HG02623 (cell line): ENCODE results near the gene AKAP3.

Experiments
- ATAC-seq: cut with Tn5 transposase; IDR thresholded peaks from one replicate; pipeline ENCODE4 v1.9.1; 2021; ENCODE audit warnings: moderate library complexity; ENCODE audit not compliant: unreplicated experiment

The AKAP3 gene

DNA sequence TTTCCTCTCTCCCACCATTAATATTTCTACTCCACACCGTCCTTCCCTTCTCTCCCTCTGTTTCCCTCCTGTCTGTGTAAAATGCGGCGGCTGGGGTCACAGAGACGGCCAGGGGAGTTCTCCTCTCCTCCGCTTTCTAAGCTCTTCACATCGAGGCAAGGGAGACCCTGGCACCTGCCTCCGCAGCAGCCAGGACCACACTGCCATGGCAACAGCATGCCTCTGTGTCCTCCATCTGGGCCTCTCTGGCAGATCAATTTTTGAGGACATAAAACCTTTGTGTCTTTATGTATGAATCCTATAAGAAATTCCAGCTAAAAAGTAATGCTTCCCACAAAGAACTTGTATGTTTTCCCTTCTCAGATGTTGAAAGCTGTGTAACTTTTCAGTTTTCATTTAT lies 45.4 kb downstream of the AKAP3 start:
- ATAC-seq, result no peak

DNA sequence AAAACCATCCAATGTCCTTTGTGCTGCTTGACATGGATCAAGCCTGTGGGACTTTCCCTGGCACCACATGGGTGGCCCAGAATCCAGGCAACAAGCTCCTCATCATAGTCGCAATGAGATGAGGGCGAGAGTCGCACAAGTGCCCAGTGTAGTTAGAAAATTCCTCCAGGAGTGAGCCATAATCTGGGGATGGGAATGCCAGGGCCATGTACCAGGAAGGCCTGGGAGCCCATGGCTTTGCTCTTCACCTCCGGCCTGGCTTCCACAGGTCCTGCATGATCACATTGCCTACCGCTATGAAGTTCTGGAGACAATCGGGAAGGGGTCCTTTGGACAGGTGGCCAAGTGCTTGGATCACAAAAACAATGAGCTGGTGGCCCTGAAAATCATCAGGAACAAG lies 53.0 kb downstream of the AKAP3 start:
- ATAC-seq, result no peak

DNA sequence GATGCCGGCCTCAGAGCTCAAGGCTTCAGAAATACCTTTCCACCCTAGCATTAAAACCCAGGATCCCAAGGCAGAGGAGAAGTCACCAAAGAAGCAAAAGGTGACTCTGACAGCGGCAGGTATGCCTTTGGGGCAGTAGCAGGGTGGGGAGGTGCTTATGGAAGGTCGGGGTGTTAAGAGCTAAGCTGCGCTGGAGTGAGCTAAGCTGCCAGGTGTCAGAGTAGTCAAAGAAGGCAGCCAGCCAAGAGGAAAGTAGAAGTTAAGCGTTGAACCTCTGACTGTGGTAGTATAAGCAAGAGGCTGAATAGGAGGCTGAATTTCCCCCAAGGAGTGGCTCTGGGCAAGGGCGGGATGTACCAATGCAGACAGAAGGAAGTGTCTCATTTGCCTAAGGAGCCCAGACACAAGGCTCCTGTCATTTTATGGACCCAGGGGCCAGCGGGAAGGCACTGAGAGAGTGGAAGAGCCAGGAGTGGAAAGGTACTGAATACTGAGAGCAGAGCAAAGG lies 57.6 kb downstream of the AKAP3 start:
- ATAC-seq, result no peak

DNA sequence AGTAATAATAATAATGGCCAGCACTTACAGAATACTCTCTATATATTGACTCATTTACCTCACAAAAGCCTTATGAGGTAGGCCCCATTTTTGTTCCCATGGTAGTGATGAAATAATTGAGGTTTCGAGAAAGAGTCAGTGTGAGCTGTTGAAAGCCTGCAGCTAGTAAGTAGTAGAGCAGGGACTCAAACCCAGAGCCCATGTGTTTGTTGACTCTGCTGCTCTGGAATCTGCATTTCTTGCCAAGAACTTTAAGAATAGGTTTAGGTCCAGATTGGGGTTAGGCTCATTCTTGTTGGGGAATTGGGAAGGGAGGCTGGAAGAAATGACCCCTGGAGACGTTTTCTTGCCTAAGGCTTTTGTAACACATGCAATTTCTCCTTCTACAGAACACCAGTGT lies 58.9 kb downstream of the AKAP3 start:
- ATAC-seq, result no peak

DNA sequence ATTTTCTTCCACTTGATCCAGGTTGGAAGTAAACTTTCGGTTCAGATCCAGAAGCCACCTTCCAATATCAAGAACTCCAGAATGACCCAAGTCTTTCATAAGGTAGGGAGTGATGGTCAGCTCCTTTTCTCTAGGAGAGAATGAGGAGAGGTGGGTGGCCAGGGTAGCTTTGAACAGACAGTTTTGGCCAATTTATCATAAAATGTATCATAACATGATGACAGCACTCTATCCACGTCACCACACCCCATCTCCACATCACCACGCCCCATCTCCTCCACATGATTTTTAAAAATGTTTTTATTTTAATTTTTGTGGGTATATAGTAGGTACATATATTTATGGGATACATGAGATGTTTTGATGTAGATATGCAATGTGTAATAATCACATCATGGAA lies 59.9 kb downstream of the AKAP3 start:
- no peak for ATAC-seq

DNA sequence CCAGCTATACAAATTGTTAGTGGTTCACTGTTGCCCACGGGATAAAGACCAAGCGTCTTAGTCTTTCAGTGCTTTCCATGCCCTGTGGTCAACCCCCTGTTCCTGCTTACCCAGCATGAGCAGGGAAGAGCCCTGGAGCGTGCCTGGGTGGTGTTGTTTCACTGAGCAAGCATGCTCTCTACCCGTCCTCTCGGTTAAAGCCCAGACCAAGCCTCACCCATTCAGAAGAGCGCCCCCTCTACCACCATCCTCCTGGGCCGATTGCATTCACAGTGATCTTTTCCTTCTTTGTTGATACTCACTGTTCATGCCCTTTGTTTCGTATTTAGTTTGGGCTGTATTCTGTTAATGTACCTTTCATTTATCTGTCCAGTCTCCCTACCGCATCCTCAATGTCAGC lies 61.7 kb downstream of the AKAP3 start:
- no peak for ATAC-seq

DNA sequence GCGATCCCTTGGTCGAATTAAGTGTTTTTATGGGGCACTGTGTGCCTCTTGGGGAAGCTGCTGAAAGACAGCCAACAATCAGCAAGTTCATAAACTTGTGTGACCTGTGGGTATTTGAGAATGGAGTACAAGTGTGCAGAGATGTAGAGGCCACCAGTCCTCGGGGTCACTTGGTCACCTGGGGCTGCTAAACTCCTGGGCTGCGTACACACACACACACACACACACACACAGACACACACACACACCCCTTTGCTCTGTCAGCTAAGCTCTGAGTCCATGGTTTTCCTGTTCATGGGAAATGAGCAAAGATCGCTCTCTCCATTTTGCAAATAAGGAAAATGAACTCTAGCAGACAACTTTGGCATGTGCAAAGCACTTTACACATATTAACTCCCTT lies 62.4 kb downstream of the AKAP3 start:
- no peak for ATAC-seq

DNA sequence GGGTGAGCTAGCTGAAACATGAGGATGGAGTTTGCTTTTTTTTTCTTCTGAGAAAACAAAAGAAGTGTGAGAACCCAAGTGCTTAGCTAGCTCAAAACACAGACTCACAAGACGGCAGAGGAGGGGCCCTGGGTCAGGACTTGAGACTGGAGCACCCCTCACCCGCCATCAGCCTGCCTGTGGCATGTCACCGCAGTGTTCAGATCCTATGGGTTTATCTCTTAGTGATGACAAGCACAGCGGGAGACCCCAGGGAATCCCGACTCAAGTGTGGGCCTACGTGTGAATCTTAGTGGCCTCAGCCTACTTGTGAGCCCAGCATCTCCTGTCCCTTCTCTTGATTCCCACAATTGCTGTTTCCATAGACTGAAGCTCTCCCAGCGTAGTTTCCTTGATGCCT lies 64.0 kb downstream of the AKAP3 start:
- no peak for ATAC-seq

DNA sequence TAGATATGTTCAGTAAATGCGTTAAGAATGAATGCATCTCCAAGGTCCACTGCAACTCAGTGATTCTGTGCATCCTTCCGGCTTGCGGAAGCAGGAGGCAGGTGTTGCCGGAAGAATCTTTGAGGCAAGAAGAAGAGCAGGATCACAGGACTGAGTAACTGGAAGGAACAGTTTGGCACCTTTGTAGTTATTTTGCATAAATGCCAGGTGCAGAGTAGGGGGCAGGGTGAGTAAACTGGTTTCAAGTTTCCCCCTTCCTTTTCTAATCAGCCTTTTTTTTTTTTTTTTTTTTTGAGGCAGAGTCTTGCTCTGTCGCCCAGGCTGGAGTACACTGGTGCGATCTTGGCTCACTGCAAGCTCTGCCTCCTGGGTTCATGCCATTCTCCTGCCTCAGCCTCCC lies 64.6 kb downstream of the AKAP3 start:
- ATAC-seq, result no peak

DNA sequence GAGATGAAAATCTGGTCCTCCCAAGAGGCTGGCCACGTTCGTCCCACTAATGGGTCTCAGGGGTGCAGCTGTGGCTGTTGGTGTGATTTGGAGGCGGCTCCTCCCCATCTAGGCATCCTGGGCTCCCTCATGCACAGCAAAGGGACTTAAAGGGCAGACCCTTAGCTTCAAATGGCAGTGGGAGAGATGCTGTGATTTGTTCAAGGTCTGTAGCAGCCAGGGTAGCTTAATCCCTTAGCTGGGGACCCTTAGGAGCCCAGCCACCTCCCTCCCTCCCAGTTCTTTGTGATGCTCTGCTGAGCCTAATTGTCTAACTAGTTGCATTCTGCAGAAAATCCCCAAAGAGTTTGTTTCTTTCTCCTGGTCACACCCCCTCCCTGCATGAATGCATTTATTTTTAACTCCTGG lies 68.6 kb downstream of the AKAP3 start:
- ATAC-seq, result no peak

DNA sequence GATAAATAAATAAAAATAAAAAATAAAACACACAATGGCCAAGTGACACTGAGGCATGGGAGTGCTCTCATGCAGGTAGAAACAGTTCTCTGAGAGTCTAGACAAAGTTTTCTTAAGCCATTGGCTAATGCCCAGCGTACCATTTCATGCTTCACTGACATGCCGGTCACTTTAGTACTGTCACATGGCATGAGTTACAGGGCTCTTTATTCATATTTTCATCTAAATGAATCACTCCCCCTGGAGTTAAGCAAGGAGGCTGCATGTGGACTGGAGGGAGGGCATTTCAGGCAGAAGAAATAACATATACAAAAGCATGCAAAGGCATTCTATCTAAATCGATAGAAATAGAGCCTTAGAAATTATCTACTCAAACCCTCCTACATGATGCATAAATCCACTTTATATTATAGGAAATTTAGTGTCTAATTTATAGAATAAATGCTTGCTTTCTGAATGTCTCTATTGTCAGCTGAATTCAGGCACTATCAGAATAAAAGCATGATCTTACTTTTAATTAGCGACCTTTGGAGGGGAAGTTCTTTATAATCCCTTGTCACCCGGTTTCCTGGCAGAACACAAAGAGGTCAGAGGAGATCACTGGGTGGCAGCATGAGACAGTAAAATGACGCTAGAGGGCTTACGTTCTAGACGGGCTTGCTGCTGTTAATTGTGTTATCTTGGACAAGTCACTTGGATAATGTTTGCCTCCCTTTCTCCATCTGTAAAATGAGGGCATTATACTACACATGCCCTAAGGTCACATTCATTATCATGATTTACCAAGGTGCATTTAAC lies 69.3 kb downstream of the AKAP3 start:
- ATAC-seq, result no peak

DNA sequence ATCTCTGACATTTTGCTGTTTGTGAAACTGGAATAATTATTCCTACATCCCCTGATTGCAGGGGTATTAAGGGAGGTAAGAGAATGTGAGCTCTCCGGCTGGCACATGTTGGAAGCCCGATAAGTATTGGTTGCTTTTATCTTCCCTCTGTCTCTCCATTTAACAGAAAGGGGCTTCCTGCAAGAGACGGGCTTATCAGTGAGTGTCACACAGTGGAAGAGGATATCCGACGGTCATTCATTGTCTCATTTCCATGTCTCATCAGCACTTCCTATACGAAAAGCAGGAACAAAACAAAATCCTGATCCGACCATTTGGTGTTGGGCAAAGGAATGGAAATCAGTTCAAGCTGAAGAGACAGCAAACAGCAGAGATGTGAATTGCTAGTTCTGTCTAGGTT lies 76.2 kb downstream of the AKAP3 start:
- ATAC-seq, result no peak

DNA sequence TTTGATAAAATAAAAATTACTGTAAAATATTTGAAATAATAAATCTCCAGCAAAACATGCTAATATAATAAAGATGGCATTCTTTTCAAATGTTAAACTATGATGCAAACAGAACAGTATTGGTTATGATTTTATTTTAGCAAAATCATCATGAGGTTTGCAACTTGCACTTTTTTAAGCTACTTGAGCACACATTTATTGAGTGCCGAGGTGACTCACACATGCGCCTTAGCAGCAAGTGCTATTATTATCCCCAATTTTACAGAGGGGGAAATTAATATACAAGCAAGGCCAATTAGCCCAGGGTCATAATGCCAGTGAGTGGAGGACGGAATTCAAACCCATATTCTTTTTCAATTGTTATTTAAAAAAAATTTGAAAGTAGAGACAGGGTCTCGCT lies 79.6 kb downstream of the AKAP3 start:
- ATAC-seq, result no peak

DNA sequence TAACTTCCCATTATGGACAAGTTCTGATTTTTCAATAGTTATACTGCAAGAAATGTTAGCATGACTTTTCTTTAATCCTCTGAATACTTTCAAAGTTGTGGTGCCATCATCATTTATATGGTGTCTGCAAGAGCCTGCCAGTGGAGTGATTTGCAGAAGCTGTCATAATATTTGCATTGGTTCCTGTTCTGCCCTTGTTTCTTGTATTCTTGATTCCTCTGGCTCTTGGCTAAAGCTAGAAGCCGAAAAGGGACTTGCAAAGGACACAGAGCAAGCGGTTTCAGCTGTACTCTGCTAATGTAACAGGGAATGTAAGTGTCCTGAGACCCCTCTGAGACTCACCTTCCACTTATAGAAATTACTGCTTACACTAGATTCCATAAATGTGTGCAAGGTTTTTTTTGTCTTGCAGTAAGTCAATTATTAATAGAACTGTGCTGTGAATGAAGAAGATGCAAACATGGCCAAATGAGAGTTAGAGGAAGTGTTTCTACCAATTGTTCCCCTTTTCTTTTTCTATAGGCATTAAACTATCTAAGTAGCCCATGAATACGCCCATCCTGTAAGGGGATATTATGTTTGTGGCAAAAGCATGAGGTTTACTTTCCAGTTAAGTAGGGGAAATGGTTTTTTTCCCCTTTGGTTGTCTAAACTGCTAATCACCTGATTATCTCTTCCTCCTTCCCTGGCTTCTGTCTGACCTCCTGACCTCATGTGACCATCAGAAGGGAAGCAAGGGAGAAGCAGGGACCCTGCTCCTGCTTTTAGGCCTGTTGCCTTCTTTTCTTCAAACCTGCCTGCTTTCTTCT lies 81.6 kb downstream of the AKAP3 start:
- ATAC-seq, result no peak

DNA sequence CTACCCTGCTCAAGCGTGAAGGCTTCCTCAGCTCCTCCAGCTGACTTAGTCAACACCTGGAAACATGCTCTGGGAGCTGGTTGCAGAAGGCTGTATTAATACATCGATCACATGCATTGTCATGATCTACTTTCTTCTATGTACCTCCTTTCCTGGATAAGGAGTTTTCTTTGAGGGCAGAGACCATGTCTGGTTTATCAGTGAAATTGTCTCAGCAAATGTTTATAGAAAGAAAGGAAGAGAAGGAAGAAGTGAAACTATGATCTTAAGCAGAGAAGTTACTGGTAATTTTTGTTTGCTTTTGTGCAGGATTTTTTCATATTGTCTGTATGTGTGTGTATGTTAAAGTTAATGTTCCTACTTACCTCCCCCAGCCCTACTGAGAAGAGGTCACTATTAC lies 82.4 kb downstream of the AKAP3 start:
- ATAC-seq, result no peak
